Esophagus muscularis mucosa (tissue), 4 donors: ENCODE results near the gene HDAC4. TPM values are rescaled to one million over a fixed set of nuclear protein-coding genes. Genes with fewer than 3 reads are reported as not detected.
A peak's percentile ranks its signal among the peaks of the same experiment; 100 is the strongest.

Experiments
- DNase-seq: peaks from one replicate; pipeline ENCODE4 v3.0.0-alpha.2; 2017; ENCODE audit errors: extremely low spot score
- H3K27ac ChIP-seq, 4 donors: fragments of 200-600 bp; sonication (generic); replicated peaks in 1 of 4; 1 replicate in 3 of 4; 2 replicates in 1 of 4; pipeline ENCODE4 v1.5.1; 2016 to 2019; ENCODE audit warnings: mild to moderate bottlenecking in 1 of 4
- H3K27me3 ChIP-seq, 4 donors: fragments of 200-600 bp; sonication (generic); one replicate each; pipeline versions ENCODE4 v1.5.1 to v1.6.0; 2016 to 2019
- H3K36me3 ChIP-seq, 4 donors: fragments of 200-600 bp; sonication (generic); one replicate each; pipeline ENCODE4 v1.5.1; 2016 to 2019
- H3K4me1 ChIP-seq, 4 donors: fragments of 200-600 bp; sonication (generic); one replicate each; pipeline ENCODE4 v1.5.1; 2016 to 2019
- H3K4me3 ChIP-seq, 4 donors: fragments of 200-600 bp; sonication (generic); 1 replicate in 2 of 4; 2 replicates in 2 of 4; pipeline ENCODE4 v1.5.1; 2016 to 2019; ENCODE audit warnings: mild to moderate bottlenecking in 4 of 4, moderate library complexity in 1 of 4
- H3K9me3 ChIP-seq, 4 donors: fragments of 200-600 bp; sonication (generic); 1 replicate in 3 of 4; 2 replicates in 1 of 4; pipeline ENCODE4 v1.5.1; 2016 to 2019
- EP300 ChIP-seq: sonication (generic); formaldehyde crosslinking; IDR thresholded peaks from one replicate; pipeline ENCODE4 v1.6.1; 2017; ENCODE audit warnings: antibody characterized with exemption
- POLR2A ChIP-seq: fragments of 450-650 bp; IDR thresholded peaks from one replicate; pipeline ENCODE4 v1.6.1; 2017; ENCODE audit warnings: antibody characterized with exemption, moderate library complexity, mild to moderate bottlenecking, low read depth
- POLR2AphosphoS5 ChIP-seq, 2 donors: sonication (generic); formaldehyde crosslinking; IDR thresholded peaks; one replicate each; pipeline ENCODE4 v1.6.1; 2017; ENCODE audit warnings: antibody characterized with exemption in 2 of 2
- WGBS: methylation state at CpG from one replicate; pipeline ENCODE4 v1.1.5; 2018; 5-methylcytosine and 5-hydroxymethylcytosine counted together
- intact Hi-C: fragments of 100-400 bp; cut with DNase I; formaldehyde crosslinking; loops from one replicate; pipeline ENCODE4 v1.15.1; 2023
- total RNA-seq, 4 donors: library from RNA; depleted of rRNA; stranded (reverse); fragments of >200 nt; gene quantifications; one replicate each; pipeline versions ENCODE4 v1.1.0 to v1.2.1, GENCODE V29; 2016
- TF ChIP-seq, protein P1 (sequence below), 3 experiments: fragments of 200-600 bp in 2 of 3; fragments of 450-650 bp in 1 of 3; sonication (generic) in 2 of 3; IDR thresholded peaks; one replicate each; pipeline ENCODE4 v1.5.1; 2017 to 2019; ENCODE audit warnings: antibody characterized with exemption in 3 of 3, mild to moderate bottlenecking in 2 of 3, moderate library complexity in 1 of 3

HDAC4 gene
- total RNA-seq, 4 donors from 2014 or later = 59.4 to 119 (median 76.1) TPM

- Histone ChIP-seq H3K27me3 (no peaks in the 10 kb centered on the region), H3K27ac (peak overlapping the region in 1 of 4 donors; percentile 23), H3K36me3 (peaks cover 6 to 32% (median 16%) of the 10 kb centered on the region in 4 donors), H3K4me3 (no peak overlapping the region), H3K9me3 (no peaks in the 10 kb centered on the region), H3K4me1 (peaks cover 14 to 39% (median 32%) of the 10 kb centered on the region in 4 donors)
- intact Hi-C loops = no loop called here
- 87% methylated on average over 21 of the region's 21 CpGs for WGBS
- TF ChIP-seq POLR2A = no peak
- TF ChIP-seq, protein P1, sequence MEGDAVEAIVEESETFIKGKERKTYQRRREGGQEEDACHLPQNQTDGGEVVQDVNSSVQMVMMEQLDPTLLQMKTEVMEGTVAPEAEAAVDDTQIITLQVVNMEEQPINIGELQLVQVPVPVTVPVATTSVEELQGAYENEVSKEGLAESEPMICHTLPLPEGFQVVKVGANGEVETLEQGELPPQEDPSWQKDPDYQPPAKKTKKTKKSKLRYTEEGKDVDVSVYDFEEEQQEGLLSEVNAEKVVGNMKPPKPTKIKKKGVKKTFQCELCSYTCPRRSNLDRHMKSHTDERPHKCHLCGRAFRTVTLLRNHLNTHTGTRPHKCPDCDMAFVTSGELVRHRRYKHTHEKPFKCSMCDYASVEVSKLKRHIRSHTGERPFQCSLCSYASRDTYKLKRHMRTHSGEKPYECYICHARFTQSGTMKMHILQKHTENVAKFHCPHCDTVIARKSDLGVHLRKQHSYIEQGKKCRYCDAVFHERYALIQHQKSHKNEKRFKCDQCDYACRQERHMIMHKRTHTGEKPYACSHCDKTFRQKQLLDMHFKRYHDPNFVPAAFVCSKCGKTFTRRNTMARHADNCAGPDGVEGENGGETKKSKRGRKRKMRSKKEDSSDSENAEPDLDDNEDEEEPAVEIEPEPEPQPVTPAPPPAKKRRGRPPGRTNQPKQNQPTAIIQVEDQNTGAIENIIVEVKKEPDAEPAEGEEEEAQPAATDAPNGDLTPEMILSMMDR (IDR thresholded peaks at IDR 0.05) = no peak
- TF ChIP-seq POLR2AphosphoS5 (IDR thresholded peaks at IDR 0.05) = no peak
- TF ChIP-seq EP300 = no peak
- no peak for DNase-seq
Measured at GRCh38 chr2:239119346-239120126, 281.3 kb downstream of the HDAC4 start.

- H3K9me3 ChIP-seq = no peaks in the 10 kb centered on the region
- no peak overlapping the region for H3K27ac ChIP-seq
- 96% methylated on average over 7 of the region's 18 CpGs for WGBS
- intact Hi-C loops = no loop called here
- H3K36me3 ChIP-seq = peaks cover 0 to 28% (median 10%) of the 10 kb centered on the region in 4 donors
- H3K4me1 ChIP-seq = peaks cover 21 to 46% (median 40%) of the 10 kb centered on the region in 4 donors
- TF ChIP-seq, protein P1 (IDR thresholded peaks at IDR 0.05) = no peak
- TF ChIP-seq POLR2A (no peak), POLR2AphosphoS5 (IDR thresholded peaks at IDR 0.05) (no peak), EP300 (no peak)
- H3K4me3 ChIP-seq = no peak overlapping the region
- no peaks in the 10 kb centered on the region for H3K27me3 ChIP-seq
- DNase-seq = no peak
Measured at GRCh38 chr2:239118675-239119211, 282.1 kb downstream of the HDAC4 start.

GRCh38 chr2:239118264-239118663, 282.6 kb downstream of the HDAC4 start:
- H3K9me3 ChIP-seq = no peaks in the 10 kb centered on the region
- peaks cover 0 to 23% (median 8%) of the 10 kb centered on the region in 4 donors for H3K36me3 ChIP-seq
- peaks cover 26 to 51% (median 45%) of the 10 kb centered on the region in 4 donors for H3K4me1 ChIP-seq
- no peaks in the 10 kb centered on the region for H3K27me3 ChIP-seq
- H3K27ac ChIP-seq = no peak overlapping the region
- 95% methylated on average over 26 of the region's 26 CpGs for WGBS
- TF ChIP-seq EP300 = no peak
- TF ChIP-seq POLR2A = no peak
- TF ChIP-seq, protein P1 (IDR thresholded peaks at IDR 0.05) = no peak
- no peak for TF ChIP-seq POLR2AphosphoS5 (IDR thresholded peaks at IDR 0.05)
- intact Hi-C loops = no loop called here
- no peak overlapping the region for H3K4me3 ChIP-seq
- no peak for DNase-seq

GRCh38 chr2:239117831-239118230, 283.0 kb downstream of the HDAC4 start:
- Histone ChIP-seq H3K4me1 (peaks cover 31 to 55% (median 48%) of the 10 kb centered on the region in 4 donors), H3K9me3 (no peaks in the 10 kb centered on the region)

More at GRCh38 chr2:239117831-239118230, 283.0 kb downstream of the HDAC4 start:
- H3K27ac ChIP-seq = no peak overlapping the region
- no peaks in the 10 kb centered on the region for H3K27me3 ChIP-seq
- WGBS = 97% methylated on average over 18 of the region's 18 CpGs
- DNase-seq = no peak
- H3K36me3 ChIP-seq = peaks cover 0 to 21% (median 6%) of the 10 kb centered on the region in 4 donors
- H3K4me3 ChIP-seq = no peak overlapping the region
- no peak for TF ChIP-seq POLR2A
- TF ChIP-seq, protein P1 (IDR thresholded peaks at IDR 0.05) = no peak
- no peak for TF ChIP-seq POLR2AphosphoS5 (IDR thresholded peaks at IDR 0.05)
- TF ChIP-seq EP300 = no peak
- intact Hi-C loops = no loop called here
